Lower lobe of right lung (tissue), 2 donors: ENCODE measurements around the gene ACTR3. TPM values are rescaled to one million over a fixed set of nuclear protein-coding genes. Genes with fewer than 3 reads are reported as not detected.
A peak's percentile ranks its signal among the peaks of the same experiment; 100 is the strongest.
"Not testable (repeated sequence)": the region's sequence is repeated elsewhere in the genome, so short reads cannot be mapped to it uniquely, and the experiment has no call there.

Experiments
- ATAC-seq, 2 donors: fragments of 200-7000 bp; cut with Tn5 transposase; one replicate each; pipeline ENCODE4 v1.9.1; 2020 to 2022; ENCODE audit warnings: mild to moderate bottlenecking in 2 of 2, moderate library complexity in 2 of 2
- DNase-seq: peaks from one replicate; pipeline ENCODE4 v3.0.0-alpha.2; 2020
- H3K27ac ChIP-seq: fragments of 200-600 bp; one replicate; pipeline ENCODE4 v1.8.0; 2022
- H3K27me3 ChIP-seq: fragments of 200-600 bp; one replicate; pipeline ENCODE4 v1.8.0; 2022; ENCODE audit warnings: low read depth
- H3K36me3 ChIP-seq: fragments of 200-600 bp; one replicate; pipeline ENCODE4 v1.8.0; 2022; ENCODE audit warnings: mild to moderate bottlenecking
- H3K4me1 ChIP-seq: fragments of 200-600 bp; one replicate; pipeline ENCODE4 v1.8.0; 2022
- H3K4me3 ChIP-seq: fragments of 200-600 bp; one replicate; pipeline ENCODE4 v1.8.0; 2022; ENCODE audit warnings: mild to moderate bottlenecking
- H3K9me3 ChIP-seq: fragments of 200-600 bp; one replicate; pipeline ENCODE4 v1.8.0; 2022
- intact Hi-C: fragments of 100-400 bp; cut with DNase I; formaldehyde crosslinking; loops from one replicate; pipeline ENCODE4 v1.11.0; 2022
- total RNA-seq: library from RNA; stranded (reverse); fragmentation: NEBNext Ultra II Directional; extraction: Animal tissue kit (Norgen Biotek cat#: 25700); gene quantifications from one replicate; pipeline ENCODE4 v1.2.1, GENCODE V29; 2021
- TF ChIP-seq, protein P1 (sequence below): fragments of 200-600 bp; IDR thresholded peaks from one replicate; pipeline ENCODE4 v1.8.0; 2022; ENCODE audit warnings: antibody characterized with exemption, mild to moderate bottlenecking
- donor health status: DM: no; HTN: yes; CAD: no; lungs with severe emphysema.

Gene ACTR3
- total RNA-seq, 1 donor from 2014 or later = 269 TPM

DNA sequence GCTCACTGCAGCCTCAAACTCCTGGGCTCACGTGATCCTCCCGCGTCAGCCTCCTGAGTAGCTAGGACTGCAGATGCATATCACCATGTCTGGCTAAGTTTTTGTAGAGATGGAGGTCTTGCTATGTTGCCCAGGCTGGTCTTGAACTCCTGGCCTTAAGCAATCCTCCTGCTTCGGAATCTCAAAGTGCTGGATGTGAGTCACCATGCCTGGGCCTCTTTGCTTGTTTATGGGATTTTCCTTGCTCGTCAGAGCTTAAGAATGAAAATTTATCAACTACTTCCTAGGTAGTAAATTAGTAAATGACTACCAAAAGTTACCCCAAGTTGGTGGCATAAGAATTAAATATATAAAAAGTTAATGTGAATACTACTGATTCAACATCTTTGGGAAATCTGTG, 51.0 kb downstream of the ACTR3 start:
- H3K36me3 ChIP-seq = peaks cover 90% of the 10 kb centered on the region
- ATAC-seq (no peak), DNase-seq (no peak)

DNA sequence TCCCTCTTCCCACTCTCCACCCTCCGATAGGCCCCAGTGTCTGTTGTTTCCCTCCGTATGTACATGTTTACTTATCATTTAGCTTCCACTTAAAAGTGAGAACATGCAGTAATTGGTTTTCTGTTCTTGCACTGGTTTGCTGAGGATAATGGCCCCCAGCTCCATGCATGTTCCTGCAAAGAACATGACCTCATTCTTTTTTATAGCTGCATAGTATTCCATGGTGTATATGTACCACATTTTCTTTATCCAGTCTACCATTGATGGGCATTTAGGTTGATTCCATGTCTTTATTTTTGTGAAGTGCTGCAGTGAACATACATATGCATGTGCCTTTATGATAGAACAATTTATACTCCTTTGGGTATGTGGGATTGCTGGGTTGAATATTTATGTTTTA, 55.9 kb downstream of the ACTR3 start:
- H3K4me3 ChIP-seq, ATAC-seq, DNase-seq, H3K27ac ChIP-seq, intact Hi-C loops, H3K4me1 ChIP-seq, H3K9me3 ChIP-seq, H3K27me3 ChIP-seq: not testable (repeated sequence)
- H3K36me3 ChIP-seq = peaks cover 96% of the 10 kb centered on the region

More for the DNA sequence above, 51.0 kb downstream of the ACTR3 start:
- intact Hi-C loops = no loop called here
- H3K27me3 ChIP-seq = no peaks in the 10 kb centered on the region
- peaks cover 3% of the 10 kb centered on the region for H3K9me3 ChIP-seq
- TF ChIP-seq, protein P1, sequence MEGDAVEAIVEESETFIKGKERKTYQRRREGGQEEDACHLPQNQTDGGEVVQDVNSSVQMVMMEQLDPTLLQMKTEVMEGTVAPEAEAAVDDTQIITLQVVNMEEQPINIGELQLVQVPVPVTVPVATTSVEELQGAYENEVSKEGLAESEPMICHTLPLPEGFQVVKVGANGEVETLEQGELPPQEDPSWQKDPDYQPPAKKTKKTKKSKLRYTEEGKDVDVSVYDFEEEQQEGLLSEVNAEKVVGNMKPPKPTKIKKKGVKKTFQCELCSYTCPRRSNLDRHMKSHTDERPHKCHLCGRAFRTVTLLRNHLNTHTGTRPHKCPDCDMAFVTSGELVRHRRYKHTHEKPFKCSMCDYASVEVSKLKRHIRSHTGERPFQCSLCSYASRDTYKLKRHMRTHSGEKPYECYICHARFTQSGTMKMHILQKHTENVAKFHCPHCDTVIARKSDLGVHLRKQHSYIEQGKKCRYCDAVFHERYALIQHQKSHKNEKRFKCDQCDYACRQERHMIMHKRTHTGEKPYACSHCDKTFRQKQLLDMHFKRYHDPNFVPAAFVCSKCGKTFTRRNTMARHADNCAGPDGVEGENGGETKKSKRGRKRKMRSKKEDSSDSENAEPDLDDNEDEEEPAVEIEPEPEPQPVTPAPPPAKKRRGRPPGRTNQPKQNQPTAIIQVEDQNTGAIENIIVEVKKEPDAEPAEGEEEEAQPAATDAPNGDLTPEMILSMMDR = no peak
- no peaks in the 10 kb centered on the region for H3K4me1 ChIP-seq
- no peak overlapping the region for H3K4me3 ChIP-seq
- H3K27ac ChIP-seq = no peak overlapping the region

DNA sequence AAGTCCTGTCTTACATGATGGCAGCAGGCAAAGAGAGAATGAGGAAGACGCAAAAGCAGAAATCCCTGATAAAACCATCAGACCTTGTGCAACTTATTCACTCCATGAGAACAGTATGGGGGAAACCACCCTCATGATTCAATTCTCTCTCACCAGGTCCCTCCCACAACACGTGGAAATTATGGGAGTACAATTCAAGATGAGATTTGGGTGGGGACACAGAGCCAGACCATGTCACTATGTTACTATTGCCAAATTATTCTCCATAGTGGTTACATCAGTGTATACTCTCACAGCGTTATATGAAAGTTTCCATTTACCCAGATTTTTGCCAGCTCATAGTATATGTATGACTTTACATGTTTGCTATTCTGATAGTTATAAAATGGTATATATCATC, 61.0 kb downstream of the ACTR3 start:
- intact Hi-C loops, ATAC-seq, H3K9me3 ChIP-seq, H3K4me1 ChIP-seq, H3K27ac ChIP-seq, H3K27me3 ChIP-seq, DNase-seq, H3K4me3 ChIP-seq: not testable (repeated sequence)
- H3K36me3 ChIP-seq = peaks cover 97% of the 10 kb centered on the region

DNA sequence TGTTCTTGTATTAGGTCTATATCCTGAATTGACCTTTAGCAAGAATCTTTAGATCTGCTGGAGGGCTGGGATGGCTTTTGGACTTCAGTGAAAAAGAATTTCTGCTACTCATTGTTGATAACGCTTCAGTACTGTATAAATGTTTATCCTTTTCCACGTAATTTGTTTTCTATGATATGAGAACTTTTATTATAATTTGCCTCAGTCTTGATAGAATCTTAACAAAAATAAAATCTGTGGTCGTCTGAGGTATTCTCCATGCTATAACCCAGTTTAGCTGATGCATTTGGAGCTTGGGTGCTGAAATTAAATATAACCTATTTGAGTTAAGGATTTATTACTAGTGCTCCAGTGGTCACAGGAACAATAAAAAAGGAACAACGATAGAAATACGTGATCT, 71.1 kb downstream of the ACTR3 start:
- intact Hi-C loops = no loop called here
- TF ChIP-seq, protein P1 = no peak
- Histone ChIP-seq H3K27ac (no peak overlapping the region), H3K4me1 (peaks cover 15% of the 10 kb centered on the region), H3K9me3 (no peaks in the 10 kb centered on the region), H3K36me3 (peaks cover 46% of the 10 kb centered on the region), H3K4me3 (no peak overlapping the region), H3K27me3 (no peaks in the 10 kb centered on the region)
- DNase-seq (no peak), ATAC-seq (no peak)

DNA sequence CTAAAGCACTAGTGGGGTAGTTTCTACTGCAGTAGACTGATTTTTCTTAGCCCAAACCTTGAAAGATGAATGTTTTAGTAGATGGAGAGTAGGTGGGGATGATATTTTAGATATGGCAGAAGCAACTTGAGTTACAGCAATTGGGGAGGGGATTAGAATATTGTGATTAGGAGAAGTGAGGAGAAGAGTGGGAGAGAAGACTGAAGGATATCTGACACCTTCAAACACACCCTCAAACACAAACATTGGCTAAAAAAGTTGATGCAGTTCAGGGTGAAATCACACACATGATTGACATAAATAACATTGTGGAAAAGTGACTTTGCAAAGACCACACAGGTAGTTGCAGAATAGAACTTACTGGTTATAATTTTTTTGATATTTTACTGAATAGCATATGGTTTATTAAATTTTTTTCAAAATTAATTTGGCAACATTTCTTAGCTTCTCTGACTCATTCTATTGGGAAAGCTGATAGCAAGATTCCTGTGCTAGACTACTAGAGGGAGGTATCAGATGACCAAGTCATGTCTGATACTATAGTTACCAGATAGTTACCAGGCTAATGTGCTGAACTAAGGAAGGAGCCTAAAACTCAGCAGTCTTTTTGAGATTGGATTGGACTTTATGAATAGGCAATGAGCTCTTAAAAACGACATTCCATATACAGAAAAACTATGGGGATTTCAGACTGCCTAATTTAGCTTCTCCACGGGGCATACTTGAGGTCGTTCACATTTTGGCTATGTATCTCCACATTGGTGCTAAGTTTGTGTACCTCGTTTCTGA, 73.0 kb downstream of the ACTR3 start:
- ATAC-seq (peak in 1 of 2 donors; percentile 26), DNase-seq (no peak)
- TF ChIP-seq, protein P1 = no peak
- Histone ChIP-seq H3K9me3 (no peaks in the 10 kb centered on the region), H3K36me3 (peaks cover 30% of the 10 kb centered on the region), H3K4me3 (no peak overlapping the region), H3K27ac (no peak overlapping the region), H3K27me3 (no peaks in the 10 kb centered on the region), H3K4me1 (peaks cover 33% of the 10 kb centered on the region)
- intact Hi-C loops = no loop called here

DNA sequence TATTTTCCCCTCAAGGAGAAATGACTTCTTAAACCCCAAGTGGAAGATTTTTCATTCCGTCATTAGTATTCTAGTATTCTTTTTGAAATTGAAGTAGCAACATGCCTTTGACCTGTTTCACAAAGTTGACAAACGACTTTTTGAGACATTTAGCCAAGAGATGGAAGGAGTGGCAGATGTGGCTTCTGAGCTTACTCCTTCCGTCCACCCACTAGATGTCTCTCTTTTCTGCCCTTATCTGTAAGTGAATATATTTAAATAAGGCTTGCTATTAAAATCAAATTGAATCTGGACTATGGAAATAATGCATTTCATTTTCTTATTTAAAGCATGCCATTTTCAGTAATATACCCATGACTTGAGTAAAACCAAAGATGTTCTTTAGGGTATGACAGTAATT, 74.1 kb downstream of the ACTR3 start:
- DNase-seq (no peak), ATAC-seq (peak; percentile 30 to 42)
- TF ChIP-seq, protein P1 = no peak
- peaks cover 39% of the 10 kb centered on the region for H3K4me1 ChIP-seq
- H3K9me3 ChIP-seq = no peaks in the 10 kb centered on the region
- no peak overlapping the region for H3K27ac ChIP-seq
- intact Hi-C loops = no loop called here
- H3K27me3 ChIP-seq = no peaks in the 10 kb centered on the region
- H3K4me3 ChIP-seq = no peak overlapping the region
- H3K36me3 ChIP-seq = peaks cover 23% of the 10 kb centered on the region
